Fibroblast of skin of right quadriceps (primary cell): ENCODE measurements around the gene TTLL13.

ENCODE experiments used
- DNase-seq: peaks from one replicate; pipeline ENCODE4 v3.0.0-alpha.2; 2013

TTLL13 gene

GRCh38 chr15:90249203-90249863 lies at the start of gene TTLL13:
Gene TTLL13, plus strand, starts transcription at chr15:90249556. Its CDS starts 1,075 bp downstream, at chr15:90250631.
- peak; percentile 83 for DNase-seq

- no peak for DNase-seq
These were observed 48.7 kb upstream of the TTLL13 start for GRCh38 chr15:90200534-90201129.

- DNase-seq: peak; percentile 53
These were observed 48.0 kb upstream of the TTLL13 start, which contains the start of gene SEMA4B for GRCh38 chr15:90201130-90201943. Gene SEMA4B, plus strand, starts transcription at chr15:90201330. Its CDS starts 249 bp downstream, at chr15:90201579.

GRCh38 chr15:90201944-90202375 lies 47.4 kb upstream of the TTLL13 start:
- DNase-seq: no peak

GRCh38 chr15:90202929-90203328 lies 46.4 kb upstream of the TTLL13 start:
- DNase-seq: no peak

GRCh38 chr15:90203473-90203872 lies 45.9 kb upstream of the TTLL13 start:
- no peak for DNase-seq

- DNase-seq: no peak
These were observed 45.4 kb upstream of the TTLL13 start for GRCh38 chr15:90203922-90204321.

- DNase-seq: no peak
These were observed 44.1 kb upstream of the TTLL13 start for GRCh38 chr15:90205050-90205848.

- DNase-seq: no peak
These were observed 43.5 kb upstream of the TTLL13 start for GRCh38 chr15:90205886-90206285.

GRCh38 chr15:90207252-90207651 lies 42.1 kb upstream of the TTLL13 start:
- no peak for DNase-seq

GRCh38 chr15:90208356-90208755 lies 41.0 kb upstream of the TTLL13 start:
- DNase-seq: no peak

- DNase-seq: no peak
These were observed 39.8 kb upstream of the TTLL13 start for GRCh38 chr15:90209591-90209990.

- DNase-seq: no peak
These were observed 38.8 kb upstream of the TTLL13 start for GRCh38 chr15:90210593-90210992.

- DNase-seq: no peak
These were observed 38.3 kb upstream of the TTLL13 start for GRCh38 chr15:90211009-90211408.

GRCh38 chr15:90211440-90212143 lies 37.8 kb upstream of the TTLL13 start:
- peak; percentile 74 for DNase-seq

GRCh38 chr15:90212221-90213098 lies 36.9 kb upstream of the TTLL13 start:
- DNase-seq: no peak

- no peak for DNase-seq
These were observed 36.1 kb upstream of the TTLL13 start for GRCh38 chr15:90213122-90213817.

GRCh38 chr15:90213818-90214204 lies 35.5 kb upstream of the TTLL13 start:
- DNase-seq: no peak

GRCh38 chr15:90214553-90215196 lies 34.7 kb upstream of the TTLL13 start:
- no peak for DNase-seq
